CD14-positive monocyte (primary cell): ENCODE measurements around the gene NSFL1C. TPM values are rescaled to one million over a fixed set of nuclear protein-coding genes. Genes with fewer than 3 reads are reported as not detected.

Source experiments
- DNase-seq, 3 donors: peaks; one replicate each; pipeline ENCODE4 v3.0.0-alpha.2; 2011 to 2022
- H2AFZ ChIP-seq: 2 replicates; pipeline ENCODE4 v1.6.0; 2012; ENCODE audit warnings: mild to moderate bottlenecking, low read depth, low read length, inconsistent platforms; ENCODE audit not compliant: insufficient read depth, poor library complexity, severe bottlenecking
- H3K27ac ChIP-seq, 2 donors: 1 replicate in 1 of 2; 2 replicates in 1 of 2; pipeline ENCODE4 v1.5.1; 2012 to 2013; ENCODE audit warnings: low read length in 2 of 2, control low read depth in 1 of 2, inconsistent platforms in 1 of 2, low read depth in 1 of 2, mild to moderate bottlenecking in 1 of 2
- H3K27me3 ChIP-seq, 2 donors: one replicate each; pipeline versions ENCODE4 v1.6.0 to v1.6.1; 2011 to 2013; ENCODE audit warnings: low read length in 2 of 2; ENCODE audit not compliant: control insufficient read depth in 2 of 2, insufficient read depth in 2 of 2
- H3K36me3 ChIP-seq, 2 donors: replicated peaks in 1 of 2; 1 replicate in 1 of 2; 2 replicates in 1 of 2; pipeline versions ENCODE4 v1.5.1 to v1.6.1; 2012 to 2013; ENCODE audit warnings: low read length in 2 of 2, control low read depth in 1 of 2, inconsistent platforms in 1 of 2, mild to moderate bottlenecking in 1 of 2; ENCODE audit not compliant: insufficient read depth in 2 of 2, control insufficient read depth in 1 of 2
- H3K4me1 ChIP-seq, 2 donors: 1 replicate in 1 of 2; 2 replicates in 1 of 2; pipeline versions ENCODE4 v1.5.1 to v1.6.1; 2012 to 2013; ENCODE audit warnings: low read length in 2 of 2, control low read depth in 1 of 2, inconsistent platforms in 1 of 2, mild to moderate bottlenecking in 1 of 2, moderate library complexity in 1 of 2; ENCODE audit not compliant: insufficient read depth in 2 of 2, control insufficient read depth in 1 of 2
- H3K4me2 ChIP-seq: replicated peaks from 2 replicates; pipeline ENCODE3; 2012; ENCODE audit warnings: low read length, moderate library complexity, mild to moderate bottlenecking; ENCODE audit not compliant: poor library complexity, severe bottlenecking; ENCODE audit errors: extremely low read depth
- H3K4me3 ChIP-seq, 3 experiments: fragments of 200-600 bp in 1 of 3; sonication (generic) in 1 of 3; replicated peaks in 1 of 3; 1 replicate in 2 of 3; 2 replicates in 1 of 3; pipeline ENCODE4 v1.5.1; 2011 to 2013; ENCODE audit warnings: low read length in 3 of 3, mild to moderate bottlenecking in 3 of 3, control low read depth in 2 of 3, low read depth in 2 of 3, inconsistent platforms in 1 of 3, moderate library complexity in 1 of 3
- H3K79me2 ChIP-seq: 2 replicates; pipeline ENCODE4 v1.6.0; 2012; ENCODE audit warnings: mild to moderate bottlenecking, control low read depth, inconsistent platforms, low read length, moderate library complexity; ENCODE audit not compliant: insufficient read depth
- H3K9ac ChIP-seq: 2 replicates; pipeline ENCODE4 v1.6.0; 2017; ENCODE audit warnings: low read length, mild to moderate bottlenecking; ENCODE audit not compliant: insufficient read depth, poor library complexity, severe bottlenecking
- H3K9me3 ChIP-seq, 2 donors: replicated peaks in 1 of 2; 1 replicate in 1 of 2; 2 replicates in 1 of 2; pipeline versions ENCODE4 v1.5.1 to v1.6.1; 2012 to 2013; ENCODE audit warnings: low read length in 2 of 2, control low read depth in 1 of 2; ENCODE audit not compliant: control insufficient read depth in 1 of 2, insufficient read depth in 1 of 2
- H4K20me1 ChIP-seq: 2 replicates; pipeline ENCODE4 v1.6.0; 2012; ENCODE audit warnings: mild to moderate bottlenecking, low read length, control low read depth, moderate library complexity; ENCODE audit not compliant: insufficient read depth
- H3K27ac Mint-ChIP-seq, 7 donors: one replicate each; pipeline ENCODE4 v1.8.0; 2020; ENCODE audit warnings: mild to moderate bottlenecking in 7 of 7, mixed read lengths in 7 of 7, moderate library complexity in 6 of 7, inconsistent platforms in 2 of 7
- H3K27me3 Mint-ChIP-seq, 3 donors: one replicate each; pipeline ENCODE4 v1.8.0; 2021 to 2022; ENCODE audit warnings: low read depth in 3 of 3, mild to moderate bottlenecking in 3 of 3, mixed read lengths in 3 of 3, moderate library complexity in 3 of 3, inconsistent platforms in 1 of 3
- H3K36me3 Mint-ChIP-seq, 2 donors: one replicate each; pipeline ENCODE4 v1.8.0; 2020; ENCODE audit warnings: mixed read lengths in 2 of 2, inconsistent platforms in 1 of 2, mild to moderate bottlenecking in 1 of 2
- H3K4me1 Mint-ChIP-seq: one replicate; pipeline ENCODE4 v1.8.0; 2020; ENCODE audit warnings: mild to moderate bottlenecking, mixed read lengths
- H3K4me3 Mint-ChIP-seq, 2 donors: one replicate each; pipeline ENCODE4 v1.8.0; 2020; ENCODE audit warnings: mild to moderate bottlenecking in 2 of 2, mixed read lengths in 2 of 2, moderate library complexity in 1 of 2
- H3K9me3 Mint-ChIP-seq, 7 donors: one replicate each; pipeline ENCODE4 v1.8.0; 2020 to 2022; ENCODE audit warnings: mixed read lengths in 7 of 7, mild to moderate bottlenecking in 6 of 7, moderate library complexity in 6 of 7, inconsistent platforms in 2 of 7
- CTCF ChIP-seq: fragments of 200-600 bp; IDR thresholded peaks from one replicate; pipeline ENCODE4 v1.8.0; 2022; ENCODE audit warnings: antibody characterized with exemption, mild to moderate bottlenecking
- WGBS: methylation state at CpG from one replicate; pipeline ENCODE4 v1.1.5; 2013; ENCODE audit warnings: missing lambda C conversion rate; ENCODE audit not compliant: insufficient coverage; 5-methylcytosine and 5-hydroxymethylcytosine counted together
- intact Hi-C, 2 donors: fragments of 100-400 bp; cut with micrococcal nuclease; formaldehyde crosslinking; loops; one replicate each; pipeline versions ENCODE4 v1.15.0 to v1.15.1; 2023
- polyA plus RNA-seq, 3 donors: library from polyadenylated mRNA; depleted of rRNA in 1 of 3; unstranded in 2 of 3; stranded (reverse) in 1 of 3; fragments of 300-500 nt in 2 of 3; fragments of >200 nt in 1 of 3; fragmentation: Illumina TruSeq in 2 of 3; gene quantifications; 1 replicate in 2 of 3; 2 replicates in 1 of 3; pipeline ENCODE4 v1.2.3, GENCODE V29; 2012 to 2021

NSFL1C gene
- polyA plus RNA-seq, 3 donors = 52.8 to 80.8 (median 56.8) TPM

GRCh38 chr20:1423625-1424106 is 43.0 kb downstream of the NSFL1C start:
- peak overlapping the region in 2 of 7 donors; percentile 19 to 27 for H3K27ac Mint-ChIP-seq
- H3K27ac ChIP-seq = no peak overlapping the region
- no peaks in the 10 kb centered on the region for H3K79me2 ChIP-seq
- peak; percentile 64 to 81 (median 78) for DNase-seq
- peaks cover 7% of the 10 kb centered on the region for H3K4me1 Mint-ChIP-seq
- 55% methylated on average over 4 of the region's 7 CpGs for WGBS
- peaks cover 5 to 6% of the 10 kb centered on the region in 2 donors for H3K9me3 ChIP-seq
- H3K9me3 Mint-ChIP-seq = peaks cover 4 to 19% (median 10%) of the 10 kb centered on the region in 7 donors
- peaks cover 0 to 5% of the 10 kb centered on the region in 2 donors for H3K27me3 ChIP-seq
- H2AFZ ChIP-seq = no peak overlapping the region
- intact Hi-C loops = no loop called here
- H3K4me3 ChIP-seq = no peak overlapping the region
- TF ChIP-seq CTCF = peak; percentile 17
- no peak overlapping the region for H3K4me2 ChIP-seq
- no peak overlapping the region for H3K4me3 Mint-ChIP-seq
- peaks cover 9 to 17% (median 17%) of the 10 kb centered on the region in 3 donors for H3K27me3 Mint-ChIP-seq
- no peaks in the 10 kb centered on the region for H3K36me3 ChIP-seq
- H3K9ac ChIP-seq = no peak overlapping the region
- H4K20me1 ChIP-seq = no peaks in the 10 kb centered on the region
- peaks cover 0 to 6% of the 10 kb centered on the region in 2 donors for H3K4me1 ChIP-seq
- H3K36me3 Mint-ChIP-seq = no peaks in the 10 kb centered on the region

- Histone ChIP-seq H3K4me3 (no peak overlapping the region), H3K4me2 (no peak overlapping the region), H3K36me3 (no peaks in the 10 kb centered on the region), H3K9ac (no peak overlapping the region), H3K79me2 (no peaks in the 10 kb centered on the region), H2AFZ (no peak overlapping the region), H3K27ac (no peak overlapping the region), H3K9me3 (peaks cover 5 to 6% of the 10 kb centered on the region in 2 donors), H4K20me1 (no peaks in the 10 kb centered on the region), H3K27me3 (peaks cover 0 to 5% of the 10 kb centered on the region in 2 donors), H3K4me1 (peaks cover 0 to 6% of the 10 kb centered on the region in 2 donors)
- H3K9me3 Mint-ChIP-seq = peaks cover 4 to 19% (median 11%) of the 10 kb centered on the region in 7 donors
- no peaks in the 10 kb centered on the region for H3K36me3 Mint-ChIP-seq
- 94% methylated on average over 4 of the region's 6 CpGs for WGBS
- H3K4me1 Mint-ChIP-seq = peaks cover 7% of the 10 kb centered on the region
- intact Hi-C loops = no loop called here
- TF ChIP-seq CTCF = no peak
- no peak for DNase-seq
- H3K27ac Mint-ChIP-seq = no peak overlapping the region
- H3K4me3 Mint-ChIP-seq = no peak overlapping the region
- H3K27me3 Mint-ChIP-seq = peaks cover 8 to 16% (median 14%) of the 10 kb centered on the region in 3 donors
Measured at GRCh38 chr20:1423206-1423605, 43.4 kb downstream of the NSFL1C start.
